GM23338 (cell line): Measurements from ENCODE around the gene WARS2. TPM values are rescaled to one million over a fixed set of nuclear protein-coding genes. Genes with fewer than 3 reads are reported as not detected.

Experiments
- ATAC-seq: fragments of 200-7000 bp; cut with Tn5 transposase; 3 replicates; pipeline ENCODE4 v1.9.1; 2020
- DNase-seq: peaks from one replicate; pipeline ENCODE4 v3.0.0-alpha.2; 2015; ENCODE audit warnings: low spot score
- H2AFZ ChIP-seq: fragments of 200-600 bp; sonication (generic); 2 replicates; pipeline ENCODE4 v1.8.0; 2016; ENCODE audit warnings: antibody characterized with exemption, mild to moderate bottlenecking, moderate library complexity
- H3F3A ChIP-seq: fragments of 200-600 bp; sonication (generic); replicated peaks from 2 replicates; pipeline ENCODE4 v1.8.0; 2017; ENCODE audit warnings: antibody characterized with exemption, mixed run types, low read depth
- H3K27ac ChIP-seq: fragments of 200-600 bp; sonication (generic); 2 replicates; pipeline ENCODE4 v1.6.1; 2016; ENCODE audit warnings: low read depth
- H3K27me3 ChIP-seq: fragments of 200-600 bp; sonication (generic); 2 replicates; pipeline ENCODE4 v1.8.0; 2016; ENCODE audit warnings: mild to moderate bottlenecking, mixed run types, moderate library complexity; ENCODE audit not compliant: insufficient read depth
- H3K36me3 ChIP-seq: fragments of 200-600 bp; sonication (generic); 2 replicates; pipeline ENCODE4 v1.8.0; 2016; ENCODE audit warnings: mild to moderate bottlenecking; ENCODE audit not compliant: insufficient read depth
- H3K4me1 ChIP-seq: fragments of 200-600 bp; sonication (generic); 2 replicates; pipeline ENCODE4 v1.8.0; 2016; ENCODE audit warnings: mild to moderate bottlenecking, moderate library complexity; ENCODE audit not compliant: insufficient read depth
- H3K4me2 ChIP-seq: fragments of 200-600 bp; sonication (generic); 2 replicates; pipeline ENCODE4 v1.7.1; 2017; ENCODE audit warnings: mixed run types
- H3K4me3 ChIP-seq: fragments of 200-600 bp; sonication (generic); 2 replicates; pipeline ENCODE4 v1.6.1; 2016; ENCODE audit warnings: mixed run types
- H3K79me2 ChIP-seq: fragments of 200-600 bp; sonication (generic); replicated peaks from 2 replicates; pipeline ENCODE4 v1.8.0; 2017; ENCODE audit warnings: mild to moderate bottlenecking; ENCODE audit not compliant: insufficient read depth
- H3K9me2 ChIP-seq: fragments of 200-600 bp; sonication (generic); 2 replicates; pipeline ENCODE4 v1.8.0; 2017; ENCODE audit not compliant: insufficient read depth
- H4K20me1 ChIP-seq: fragments of 200-600 bp; sonication (generic); replicated peaks from 2 replicates; pipeline ENCODE4 v1.8.0; 2017; ENCODE audit warnings: mild to moderate bottlenecking; ENCODE audit not compliant: insufficient read depth
- H3K27ac Mint-ChIP-seq: 2 replicates; pipeline ENCODE4 v1.8.0; 2020; ENCODE audit warnings: inconsistent platforms, mild to moderate bottlenecking, moderate library complexity, mixed read lengths
- H3K27me3 Mint-ChIP-seq: 3 replicates; pipeline ENCODE4 v1.8.0; 2022; ENCODE audit warnings: low read depth, mild to moderate bottlenecking, moderate library complexity, mixed read lengths, inconsistent platforms; ENCODE audit not compliant: insufficient read depth, poor library complexity
- H3K36me3 Mint-ChIP-seq: 3 replicates; pipeline ENCODE4 v1.8.0; 2021; ENCODE audit warnings: low read depth, mild to moderate bottlenecking, inconsistent platforms, moderate library complexity, mixed read lengths
- H3K4me1 Mint-ChIP-seq: 3 replicates; pipeline ENCODE4 v1.8.0; 2020; ENCODE audit warnings: mild to moderate bottlenecking, inconsistent platforms, mixed read lengths
- H3K4me3 Mint-ChIP-seq: 3 replicates; pipeline ENCODE4 v1.8.0; 2021; ENCODE audit warnings: moderate library complexity, mild to moderate bottlenecking, inconsistent platforms, mixed read lengths
- H3K9me3 Mint-ChIP-seq: 3 replicates; pipeline ENCODE4 v1.8.0; 2020; ENCODE audit warnings: moderate library complexity, mild to moderate bottlenecking, inconsistent platforms, mixed read lengths
- CREB1 ChIP-seq: fragments of 250-450 bp; sonication (Bioruptor Pico); IDR thresholded peaks from 2 replicates; pipeline ENCODE4 v1.5.0; 2020; ENCODE audit warnings: low read depth, mild to moderate bottlenecking, moderate library complexity
- EZH2 ChIP-seq: fragments of 200-600 bp; sonication (generic); IDR thresholded peaks from one replicate; pipeline ENCODE4 v1.8.0; 2017; ENCODE audit warnings: antibody characterized with exemption, mild to moderate bottlenecking, low read depth; ENCODE audit not compliant: unreplicated experiment
- EZH2phosphoT487 ChIP-seq: fragments of 200-600 bp; sonication (generic); IDR thresholded peaks from one replicate; pipeline ENCODE4 v1.8.1; 2018; ENCODE audit warnings: antibody characterized with exemption; ENCODE audit not compliant: unreplicated experiment
- JUNB ChIP-seq: IDR thresholded peaks from one replicate; pipeline ENCODE4 v1.6.1; 2016; ENCODE audit warnings: antibody characterized with exemption; ENCODE audit not compliant: unreplicated experiment
- NANOG ChIP-seq: IDR thresholded peaks from 2 replicates; pipeline ENCODE4 v1.6.1; 2016; ENCODE audit warnings: antibody characterized with exemption, borderline replicate concordance
- POLR2AphosphoS5 ChIP-seq: IDR thresholded peaks from 2 replicates; pipeline ENCODE4 v1.6.1; 2016; ENCODE audit warnings: antibody characterized with exemption, low read depth
- ZNF114 ChIP-seq: fragments of 250-450 bp; sonication (Bioruptor Pico); IDR thresholded peaks from 2 replicates; pipeline ENCODE4 v1.5.0; 2020; ENCODE audit warnings: mild to moderate bottlenecking, moderate library complexity
- ZNF331 ChIP-seq: fragments of 250-450 bp; sonication (Bioruptor Pico); IDR thresholded peaks from 2 replicates; pipeline ENCODE4 v1.5.0; 2020; ENCODE audit warnings: low read depth, mild to moderate bottlenecking, moderate library complexity
- polyA plus RNA-seq: library from polyadenylated mRNA; unstranded; fragments of >200 nt; fragmentation: Nextera tagmentation; extraction: Ambion mirVana; gene quantifications from 2 replicates; pipeline ENCODE4 v1.2.1, GENCODE V29; 2016
- total RNA-seq: library from RNA; depleted of rRNA; stranded (reverse); fragments of >200 nt; shearing (Covaris generic); gene quantifications from 2 replicates; pipeline ENCODE4 v1.2.3, GENCODE V29; 2014
- TF ChIP-seq, protein P1 (sequence below), 2 experiments: fragments of 200-600 bp in 1 of 2; sonication (generic) in 1 of 2; conservative IDR thresholded peaks; 2 replicates each; pipeline versions ENCODE4 v1.5.1 to v1.6.1; 2016 to 2017; ENCODE audit warnings: antibody characterized with exemption in 2 of 2, low read depth in 2 of 2, mild to moderate bottlenecking in 2 of 2, moderate library complexity in 1 of 2
- TF ChIP-seq, protein P2 (sequence below): IDR thresholded peaks from 2 replicates; pipeline ENCODE4 v1.6.1; 2016; ENCODE audit warnings: antibody characterized with exemption
- TF ChIP-seq, protein P3 (sequence below): IDR thresholded peaks from one replicate; pipeline ENCODE4 v1.6.1; 2018; ENCODE audit warnings: antibody characterized with exemption; ENCODE audit not compliant: unreplicated experiment

Gene WARS2
- total and polyA plus RNA-seq, 2 experiments from 2014 or later = 6.4 to 12.6 TPM

DNA sequence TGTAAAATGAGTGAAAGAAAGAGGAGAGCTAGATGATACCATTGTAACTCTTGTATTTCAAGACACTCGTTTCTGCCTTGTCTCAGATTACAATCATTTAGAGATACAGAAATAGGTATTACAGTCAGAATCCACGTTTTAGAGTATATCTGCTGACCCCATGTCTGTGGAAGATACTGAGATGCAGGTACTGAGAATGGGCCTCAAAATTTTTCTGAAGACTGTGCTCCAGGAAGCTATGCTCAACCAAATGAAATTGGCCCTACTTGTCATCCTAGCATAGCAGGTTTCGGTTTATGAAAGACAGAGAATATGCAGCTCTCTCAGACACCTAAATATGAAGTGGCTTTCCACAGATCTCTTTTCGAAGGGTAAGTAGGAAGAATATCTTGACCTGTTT lies 6.0 kb upstream of the WARS2 start (continued):
- TF ChIP-seq, protein P1, sequence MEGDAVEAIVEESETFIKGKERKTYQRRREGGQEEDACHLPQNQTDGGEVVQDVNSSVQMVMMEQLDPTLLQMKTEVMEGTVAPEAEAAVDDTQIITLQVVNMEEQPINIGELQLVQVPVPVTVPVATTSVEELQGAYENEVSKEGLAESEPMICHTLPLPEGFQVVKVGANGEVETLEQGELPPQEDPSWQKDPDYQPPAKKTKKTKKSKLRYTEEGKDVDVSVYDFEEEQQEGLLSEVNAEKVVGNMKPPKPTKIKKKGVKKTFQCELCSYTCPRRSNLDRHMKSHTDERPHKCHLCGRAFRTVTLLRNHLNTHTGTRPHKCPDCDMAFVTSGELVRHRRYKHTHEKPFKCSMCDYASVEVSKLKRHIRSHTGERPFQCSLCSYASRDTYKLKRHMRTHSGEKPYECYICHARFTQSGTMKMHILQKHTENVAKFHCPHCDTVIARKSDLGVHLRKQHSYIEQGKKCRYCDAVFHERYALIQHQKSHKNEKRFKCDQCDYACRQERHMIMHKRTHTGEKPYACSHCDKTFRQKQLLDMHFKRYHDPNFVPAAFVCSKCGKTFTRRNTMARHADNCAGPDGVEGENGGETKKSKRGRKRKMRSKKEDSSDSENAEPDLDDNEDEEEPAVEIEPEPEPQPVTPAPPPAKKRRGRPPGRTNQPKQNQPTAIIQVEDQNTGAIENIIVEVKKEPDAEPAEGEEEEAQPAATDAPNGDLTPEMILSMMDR (conservative IDR thresholded peaks at IDR 0.05; ENCODE audit: low read depth in 2 of 2) = no peak

DNA sequence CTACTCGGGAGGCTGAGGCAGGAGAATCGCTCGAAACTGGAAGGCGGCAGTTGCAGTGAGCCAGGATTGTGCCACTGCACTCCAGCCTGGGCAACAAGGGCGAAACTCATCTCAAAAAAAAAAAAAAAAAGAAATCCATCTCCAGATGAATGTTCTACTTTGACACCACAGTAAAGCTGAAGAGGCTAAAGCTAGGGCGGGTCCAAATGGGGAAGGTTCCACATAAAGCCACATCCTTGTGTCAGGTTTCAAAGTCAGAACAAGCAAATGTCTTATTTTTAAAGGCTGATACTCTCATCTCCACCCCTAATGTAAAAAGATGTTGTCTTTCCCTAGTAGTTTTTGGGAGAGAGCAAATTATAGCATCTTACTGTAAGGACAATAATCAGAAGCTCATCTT lies 4.4 kb upstream of the WARS2 start:
- Histone ChIP-seq H4K20me1 (no peaks in the 10 kb centered on the region), H3K79me2 (peaks cover 12% of the 10 kb centered on the region), H2AFZ (no peak overlapping the region), H3K4me3 (no peak overlapping the region), H3K4me2 (no peak overlapping the region), H3K27ac (no peak overlapping the region), H3K4me1 (peaks cover 4% of the 10 kb centered on the region; the same call in 1 of the 2 replicates), H3K9me2 (no peaks in the 10 kb centered on the region), H3K27me3 (no peaks in the 10 kb centered on the region), H3F3A (peaks cover 1% of the 10 kb centered on the region; the same call in 1 of the 2 replicates), H3K36me3 (no peaks in the 10 kb centered on the region; the same call in 1 of the 2 replicates)
- peaks cover 13% of the 10 kb centered on the region for H3K4me1 Mint-ChIP-seq
- no peak for ATAC-seq
- H3K27ac Mint-ChIP-seq = no peak overlapping the region
- no peak for TF ChIP-seq EZH2phosphoT487
- no peak for DNase-seq
- no peaks in the 10 kb centered on the region for H3K27me3 Mint-ChIP-seq
- H3K36me3 Mint-ChIP-seq = peaks cover 3% of the 10 kb centered on the region; the same call in 1 of the 3 replicates
- H3K4me3 Mint-ChIP-seq = no peak overlapping the region
- no peaks in the 10 kb centered on the region; the same call in 2 of the 3 replicates for H3K9me3 Mint-ChIP-seq

DNA sequence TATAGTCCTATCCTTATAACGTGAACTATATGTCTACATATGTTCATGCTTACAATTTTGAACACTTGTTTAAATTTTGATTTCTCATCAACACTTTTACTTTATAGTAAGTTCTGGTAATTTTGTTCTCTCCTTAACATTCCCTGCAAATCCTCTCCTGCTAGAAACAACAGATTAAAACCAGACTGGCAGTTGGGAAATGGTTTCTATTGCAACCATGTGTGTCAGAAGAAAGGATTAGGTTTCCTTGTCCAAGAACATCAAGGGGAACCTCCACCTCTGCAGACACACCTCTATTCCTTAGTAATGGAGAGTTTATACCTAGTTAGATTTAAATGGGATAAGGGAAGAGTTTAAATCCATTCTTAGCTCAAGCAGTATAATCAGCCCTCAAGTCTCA lies 3.3 kb upstream of the WARS2 start:
- Histone ChIP-seq H4K20me1 (no peaks in the 10 kb centered on the region), H3K27me3 (no peaks in the 10 kb centered on the region), H3K4me2 (no peak overlapping the region), H3K79me2 (peaks cover 12% of the 10 kb centered on the region), H3F3A (peaks cover 5% of the 10 kb centered on the region; the same call in 1 of the 2 replicates), H3K27ac (no peak overlapping the region), H3K9me2 (no peaks in the 10 kb centered on the region), H3K4me3 (no peak overlapping the region), H3K36me3 (no peaks in the 10 kb centered on the region; the same call in 1 of the 2 replicates), H2AFZ (no peak overlapping the region), H3K4me1 (0 out of 2 replicates have a peak, but pooled peaks cover 7% of the 10 kb centered on the region)
- Mint-ChIP-seq H3K4me1 (peaks cover 9% of the 10 kb centered on the region; the same call in 2 of the 3 replicates), H3K4me3 (no peak overlapping the region), H3K27ac (no peak overlapping the region), H3K27me3 (no peaks in the 10 kb centered on the region), H3K9me3 (no peaks in the 10 kb centered on the region), H3K36me3 (peaks cover 3% of the 10 kb centered on the region; the same call in 1 of the 3 replicates)
- no peak for DNase-seq
- ATAC-seq = no peak
- no peak for TF ChIP-seq CREB1
- no peak for TF ChIP-seq POLR2AphosphoS5
- TF ChIP-seq, protein P2, sequence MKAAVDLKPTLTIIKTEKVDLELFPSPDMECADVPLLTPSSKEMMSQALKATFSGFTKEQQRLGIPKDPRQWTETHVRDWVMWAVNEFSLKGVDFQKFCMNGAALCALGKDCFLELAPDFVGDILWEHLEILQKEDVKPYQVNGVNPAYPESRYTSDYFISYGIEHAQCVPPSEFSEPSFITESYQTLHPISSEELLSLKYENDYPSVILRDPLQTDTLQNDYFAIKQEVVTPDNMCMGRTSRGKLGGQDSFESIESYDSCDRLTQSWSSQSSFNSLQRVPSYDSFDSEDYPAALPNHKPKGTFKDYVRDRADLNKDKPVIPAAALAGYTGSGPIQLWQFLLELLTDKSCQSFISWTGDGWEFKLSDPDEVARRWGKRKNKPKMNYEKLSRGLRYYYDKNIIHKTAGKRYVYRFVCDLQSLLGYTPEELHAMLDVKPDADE = no peak
- no peak for TF ChIP-seq ZNF331 (CRISPR knock-in tag)
- no peak for TF ChIP-seq EZH2phosphoT487
- TF ChIP-seq ZNF114 (CRISPR knock-in tag) = no peak
- TF ChIP-seq, protein P3, sequence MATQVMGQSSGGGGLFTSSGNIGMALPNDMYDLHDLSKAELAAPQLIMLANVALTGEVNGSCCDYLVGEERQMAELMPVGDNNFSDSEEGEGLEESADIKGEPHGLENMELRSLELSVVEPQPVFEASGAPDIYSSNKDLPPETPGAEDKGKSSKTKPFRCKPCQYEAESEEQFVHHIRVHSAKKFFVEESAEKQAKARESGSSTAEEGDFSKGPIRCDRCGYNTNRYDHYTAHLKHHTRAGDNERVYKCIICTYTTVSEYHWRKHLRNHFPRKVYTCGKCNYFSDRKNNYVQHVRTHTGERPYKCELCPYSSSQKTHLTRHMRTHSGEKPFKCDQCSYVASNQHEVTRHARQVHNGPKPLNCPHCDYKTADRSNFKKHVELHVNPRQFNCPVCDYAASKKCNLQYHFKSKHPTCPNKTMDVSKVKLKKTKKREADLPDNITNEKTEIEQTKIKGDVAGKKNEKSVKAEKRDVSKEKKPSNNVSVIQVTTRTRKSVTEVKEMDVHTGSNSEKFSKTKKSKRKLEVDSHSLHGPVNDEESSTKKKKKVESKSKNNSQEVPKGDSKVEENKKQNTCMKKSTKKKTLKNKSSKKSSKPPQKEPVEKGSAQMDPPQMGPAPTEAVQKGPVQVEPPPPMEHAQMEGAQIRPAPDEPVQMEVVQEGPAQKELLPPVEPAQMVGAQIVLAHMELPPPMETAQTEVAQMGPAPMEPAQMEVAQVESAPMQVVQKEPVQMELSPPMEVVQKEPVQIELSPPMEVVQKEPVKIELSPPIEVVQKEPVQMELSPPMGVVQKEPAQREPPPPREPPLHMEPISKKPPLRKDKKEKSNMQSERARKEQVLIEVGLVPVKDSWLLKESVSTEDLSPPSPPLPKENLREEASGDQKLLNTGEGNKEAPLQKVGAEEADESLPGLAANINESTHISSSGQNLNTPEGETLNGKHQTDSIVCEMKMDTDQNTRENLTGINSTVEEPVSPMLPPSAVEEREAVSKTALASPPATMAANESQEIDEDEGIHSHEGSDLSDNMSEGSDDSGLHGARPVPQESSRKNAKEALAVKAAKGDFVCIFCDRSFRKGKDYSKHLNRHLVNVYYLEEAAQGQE = no peak
- no peak for TF ChIP-seq JUNB
- TF ChIP-seq NANOG = no peak
- TF ChIP-seq EZH2 = no peak
